Measurements from ENCODE around the gene PRDM7. TPM values are rescaled to one million over a fixed set of nuclear protein-coding genes. Genes with fewer than 3 reads are reported as not detected.

The PRDM7 gene
- total RNA-seq, 1 experiment from 2014 or later: not detected

GRCh38 chr16:90061437-90061836, 15.7 kb downstream of the PRDM7 start:
- no CpG with 5 or more reads among the region's 3 CpGs for WGBS (ENCODE audit: extremely low coverage, insufficient read length, low lambda C conversion rate)

More at GRCh38 chr16:90061437-90061836, 15.7 kb downstream of the PRDM7 start:
- Histone ChIP-seq H2BK120ac (ENCODE audit: low read depth, low read length, poor library complexity, severe bottlenecking) (no peak overlapping the region), H3K4ac (ENCODE audit: low read depth, low read length) (no peak overlapping the region), H3K79me2 (ENCODE audit: insufficient read depth, low read length) (no peaks in the 10 kb centered on the region), H4K5ac (ENCODE audit: insufficient read length, low read depth, low read length) (no peak overlapping the region), H4K20me1 (ENCODE audit: control insufficient read depth, insufficient read depth, insufficient read length) (no peaks in the 10 kb centered on the region), H2BK12ac (ENCODE audit: insufficient read length, low read depth, low read length) (no peak overlapping the region), H2BK20ac (ENCODE audit: low read depth, low read length, poor library complexity, severe bottlenecking) (no peak overlapping the region), H3K4me1 (ENCODE audit: insufficient read depth, low read length) (no peaks in the 10 kb centered on the region; the same call in 1 of the 2 replicates), H3K56ac (ENCODE audit: insufficient read length, low read depth, low read length) (no peak overlapping the region), H3K23ac (ENCODE audit: insufficient read length, low read depth, low read length) (no peak overlapping the region), H3K9me3 (ENCODE audit: control insufficient read depth, low read depth, low read length) (no peaks in the 10 kb centered on the region), H3T11ph (ENCODE audit: low read length) (no peak overlapping the region), H3K14ac (ENCODE audit: insufficient read depth, low read length) (no peak overlapping the region), H3K9ac (ENCODE audit: extremely low read depth, insufficient read length, low read length) (no peak overlapping the region), H3K18ac (ENCODE audit: insufficient read length, low read depth, low read length) (no peak overlapping the region), H3K27ac (ENCODE audit: insufficient read length, low read depth, low read length) (no peak overlapping the region), H2BK5ac (ENCODE audit: insufficient read length, low read length) (no peak overlapping the region), H2AFZ (ENCODE audit: low read length) (no peak overlapping the region), H3K27me3 (ENCODE audit: insufficient read depth, low read length) (no peaks in the 10 kb centered on the region), H2AK5ac (ENCODE audit: insufficient read length, low read length) (no peak overlapping the region), H4K91ac (ENCODE audit: insufficient read length, low read depth, low read length) (no peak overlapping the region), H3K79me1 (ENCODE audit: insufficient read depth, low read depth, low read length, poor library complexity, severe bottlenecking) (no peaks in the 10 kb centered on the region), H3K23me2 (ENCODE audit: insufficient read length, low read depth, low read length, poor library complexity, severe bottlenecking) (no peaks in the 10 kb centered on the region), H3K4me2 (ENCODE audit: insufficient read depth, insufficient read length, low read length) (no peak overlapping the region), H4K8ac (replicated peaks; ENCODE audit: insufficient read length, low read depth, low read length) (no peak overlapping the region), H2BK15ac (ENCODE audit: low read depth, low read length) (no peak overlapping the region)
- TF ChIP-seq, protein P1, sequence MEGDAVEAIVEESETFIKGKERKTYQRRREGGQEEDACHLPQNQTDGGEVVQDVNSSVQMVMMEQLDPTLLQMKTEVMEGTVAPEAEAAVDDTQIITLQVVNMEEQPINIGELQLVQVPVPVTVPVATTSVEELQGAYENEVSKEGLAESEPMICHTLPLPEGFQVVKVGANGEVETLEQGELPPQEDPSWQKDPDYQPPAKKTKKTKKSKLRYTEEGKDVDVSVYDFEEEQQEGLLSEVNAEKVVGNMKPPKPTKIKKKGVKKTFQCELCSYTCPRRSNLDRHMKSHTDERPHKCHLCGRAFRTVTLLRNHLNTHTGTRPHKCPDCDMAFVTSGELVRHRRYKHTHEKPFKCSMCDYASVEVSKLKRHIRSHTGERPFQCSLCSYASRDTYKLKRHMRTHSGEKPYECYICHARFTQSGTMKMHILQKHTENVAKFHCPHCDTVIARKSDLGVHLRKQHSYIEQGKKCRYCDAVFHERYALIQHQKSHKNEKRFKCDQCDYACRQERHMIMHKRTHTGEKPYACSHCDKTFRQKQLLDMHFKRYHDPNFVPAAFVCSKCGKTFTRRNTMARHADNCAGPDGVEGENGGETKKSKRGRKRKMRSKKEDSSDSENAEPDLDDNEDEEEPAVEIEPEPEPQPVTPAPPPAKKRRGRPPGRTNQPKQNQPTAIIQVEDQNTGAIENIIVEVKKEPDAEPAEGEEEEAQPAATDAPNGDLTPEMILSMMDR (conservative IDR thresholded peaks at IDR 0.05): no peak
- no peak for DNase-seq
- peaks cover 42% of the 10 kb centered on the region for H3K27me3 Mint-ChIP-seq (ENCODE audit: low read depth)
- H3K36me3 Mint-ChIP-seq (ENCODE audit: insufficient read depth in 1 of 3, low read depth in 3 of 3): no peaks in the 10 kb centered on the region; a peak in 2 of 7 replicates
- peaks cover 11 to 15% of the 10 kb centered on the region in 2 experiments; a peak in 4 of 5 replicates for H3K9me3 Mint-ChIP-seq
- H3K27ac Mint-ChIP-seq: no peak overlapping the region
- no peak overlapping the region for H3K4me3 Mint-ChIP-seq
- H3K4me1 Mint-ChIP-seq: peaks cover 0 to 6% of the 10 kb centered on the region in 2 experiments; a peak in 3 of 4 replicates

Data from H9 (cell line).